Hindlimb muscle (tissue), 1 donor: ENCODE data around the gene OSBPL7. TPM values are rescaled to one million over a fixed set of nuclear protein-coding genes. Genes with fewer than 3 reads are reported as not detected.
A peak's percentile ranks its signal among the peaks of the same experiment; 100 is the strongest.

Experiments
- DNase-seq: peaks from one replicate; pipeline ENCODE4 v3.0.0-alpha.2; 2013
- polyA plus RNA-seq: library from polyadenylated mRNA; unstranded; fragments of 120-200 nt; gene quantifications from one replicate; pipeline ENCODE4 v1.2.1, GENCODE V29; 2013; ENCODE audit not compliant: insufficient read length

OSBPL7 gene, protein sequence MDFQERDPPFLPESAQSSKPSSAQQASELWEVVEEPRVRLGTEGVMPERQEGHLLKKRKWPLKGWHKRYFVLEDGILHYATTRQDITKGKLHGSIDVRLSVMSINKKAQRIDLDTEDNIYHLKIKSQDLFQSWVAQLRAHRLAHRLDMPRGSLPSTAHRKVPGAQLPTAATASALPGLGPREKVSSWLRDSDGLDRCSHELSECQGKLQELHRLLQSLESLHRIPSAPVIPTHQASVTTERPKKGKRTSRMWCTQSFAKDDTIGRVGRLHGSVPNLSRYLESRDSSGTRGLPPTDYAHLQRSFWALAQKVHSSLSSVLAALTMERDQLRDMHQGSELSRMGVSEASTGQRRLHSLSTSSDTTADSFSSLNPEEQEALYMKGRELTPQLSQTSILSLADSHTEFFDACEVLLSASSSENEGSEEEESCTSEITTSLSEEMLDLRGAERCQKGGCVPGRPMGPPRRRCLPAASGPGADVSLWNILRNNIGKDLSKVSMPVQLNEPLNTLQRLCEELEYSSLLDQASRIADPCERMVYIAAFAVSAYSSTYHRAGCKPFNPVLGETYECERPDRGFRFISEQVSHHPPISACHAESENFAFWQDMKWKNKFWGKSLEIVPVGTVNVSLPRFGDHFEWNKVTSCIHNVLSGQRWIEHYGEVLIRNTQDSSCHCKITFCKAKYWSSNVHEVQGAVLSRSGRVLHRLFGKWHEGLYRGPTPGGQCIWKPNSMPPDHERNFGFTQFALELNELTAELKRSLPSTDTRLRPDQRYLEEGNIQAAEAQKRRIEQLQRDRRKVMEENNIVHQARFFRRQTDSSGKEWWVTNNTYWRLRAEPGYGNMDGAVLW
- polyA plus RNA-seq, result 16.1 TPM

DNA sequence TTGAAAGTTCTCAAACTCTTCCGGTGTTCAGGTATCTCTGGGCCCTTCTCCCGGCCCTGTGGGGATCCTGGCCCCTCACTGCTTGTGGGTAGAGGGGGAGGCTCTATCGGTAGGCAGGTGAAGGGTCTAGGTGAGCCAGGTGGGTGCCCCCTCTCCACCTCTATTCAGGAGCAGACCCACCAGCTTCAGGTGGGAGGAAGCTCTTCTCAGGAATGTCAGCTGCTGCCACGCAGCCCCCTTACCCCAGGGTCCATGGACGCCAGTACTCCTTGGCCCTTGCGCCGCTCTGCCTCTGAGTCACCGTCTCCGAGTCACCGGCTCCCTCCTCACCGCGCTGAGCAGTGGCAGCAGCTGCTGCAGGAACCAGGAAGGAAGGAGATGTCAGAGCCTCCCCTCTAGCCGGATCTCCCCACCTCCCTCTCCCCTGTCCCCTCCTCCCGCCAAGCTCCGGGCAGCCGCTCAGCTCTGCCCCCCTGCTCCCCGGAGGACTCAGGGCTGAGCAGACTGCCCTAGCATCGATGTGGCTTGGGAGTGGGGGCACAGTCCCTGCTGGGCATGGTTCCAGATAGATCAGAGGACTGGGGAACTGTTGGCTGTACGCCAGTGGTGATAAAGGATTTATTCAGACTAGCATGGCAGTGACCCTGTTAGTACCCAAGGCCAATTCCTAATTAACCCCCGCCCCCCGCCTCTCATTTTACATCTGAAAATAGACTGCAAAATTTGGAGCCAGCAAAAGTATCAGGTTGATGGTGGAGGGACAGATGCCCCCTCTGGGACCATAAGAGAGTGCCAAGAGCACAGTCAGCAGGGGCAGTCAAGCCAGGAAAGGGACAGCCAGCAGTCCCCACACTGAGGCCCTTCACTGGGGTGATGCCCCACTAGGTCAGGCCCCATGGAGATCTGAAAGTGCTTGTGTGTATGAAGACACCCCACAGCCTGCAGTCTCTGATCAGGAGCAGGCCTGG lies at the start of gene OSBPL7:
OSBPL7 (minus strand) TSS at position 371 of the 968 bp plus-strand sequence. CDS start 1,516 bp downstream, outside the sequence.
- peak; percentile 72 for DNase-seq

DNA sequence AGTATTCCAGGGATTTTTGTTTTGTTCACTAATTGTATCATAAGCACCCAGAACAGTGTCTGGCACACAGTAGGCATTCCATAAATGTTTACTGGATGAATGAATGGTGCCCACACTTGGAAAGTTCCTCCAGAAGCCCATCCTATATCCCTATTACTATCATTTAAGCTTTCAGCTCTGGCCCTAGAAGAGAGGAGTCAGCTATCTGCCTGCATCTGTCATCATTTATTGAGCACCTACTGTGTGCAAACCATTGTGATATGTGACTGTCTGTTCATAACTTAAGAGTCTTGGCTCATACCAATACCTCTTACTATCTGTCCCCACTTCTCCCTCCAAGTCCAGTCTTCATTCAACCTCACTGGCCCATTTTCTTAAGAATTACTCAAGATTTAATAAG lies 49.5 kb upstream of the OSBPL7 start:
- DNase-seq, result no peak

- no peak for DNase-seq
Observed at GRCh38 chr17:47870056-47870455, 48.5 kb upstream of the OSBPL7 start.

DNA sequence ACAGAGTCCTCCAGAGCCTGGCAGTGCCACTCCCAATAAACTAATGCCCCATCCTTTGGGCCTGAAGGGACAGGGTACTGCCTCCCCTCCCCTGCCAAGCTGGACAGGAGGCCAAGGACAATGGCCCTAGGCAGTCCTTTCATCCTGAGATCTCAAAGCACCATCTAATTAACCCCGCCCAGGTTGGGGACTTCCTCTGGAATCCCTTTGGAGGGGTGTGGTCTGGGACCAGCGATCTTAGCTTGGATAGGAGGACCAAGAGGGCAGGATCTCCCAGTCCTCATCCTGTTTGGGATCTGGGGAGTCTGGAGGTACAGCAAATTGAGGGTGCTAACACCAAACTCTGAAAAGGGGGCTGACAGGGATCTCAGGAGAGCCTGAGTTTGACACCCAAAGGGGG lies 47.5 kb upstream of the OSBPL7 start:
- DNase-seq, result no peak

GRCh38 chr17:47867813-47868533 lies 46.4 kb upstream of the OSBPL7 start:
- DNase-seq, result no peak

- no peak for DNase-seq
Observed at GRCh38 chr17:47866941-47867340, 45.3 kb upstream of the OSBPL7 start.

- DNase-seq, result no peak
Observed at GRCh38 chr17:47864791-47865216, 43.2 kb upstream of the OSBPL7 start.

DNA sequence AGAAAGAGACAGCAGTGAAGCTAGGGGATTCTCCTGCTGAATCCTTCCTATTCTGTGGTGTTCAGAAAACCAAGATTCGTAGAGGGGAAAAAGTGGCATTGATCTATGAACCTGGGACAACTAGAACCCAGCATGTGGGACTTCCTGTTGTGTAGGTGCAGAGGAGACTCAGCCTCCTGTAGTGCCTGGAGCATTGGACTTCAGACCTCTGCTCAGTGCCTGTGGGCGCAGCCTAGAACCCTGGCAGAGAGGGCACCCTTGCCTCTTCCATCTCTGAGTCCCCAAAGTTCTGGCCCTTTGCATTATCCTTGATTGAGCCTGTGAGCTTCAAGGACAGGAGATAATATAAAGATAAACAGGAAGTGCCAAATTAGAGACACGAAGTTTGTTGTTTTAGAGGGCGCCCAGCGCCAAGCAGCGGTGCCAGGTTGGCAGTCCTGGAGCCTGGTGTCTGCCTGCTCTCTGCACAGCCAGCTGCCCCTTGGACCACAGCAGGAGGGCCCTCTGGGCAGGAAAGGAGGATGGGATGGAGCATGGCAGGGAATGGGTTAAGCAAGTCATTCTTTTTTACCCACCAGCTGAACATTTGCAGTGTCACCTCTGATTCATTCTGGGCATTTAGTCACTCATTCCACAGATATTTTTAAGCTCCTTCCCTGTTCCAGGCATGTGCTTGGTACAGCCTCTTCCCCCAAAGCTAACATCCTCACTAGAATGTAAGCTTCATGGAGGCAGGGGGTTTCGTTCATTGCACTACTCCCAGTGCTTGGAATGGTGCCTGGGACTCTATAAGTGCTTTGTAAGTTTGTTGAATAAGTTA lies 41.2 kb upstream of the OSBPL7 start:
- DNase-seq, result no peak

DNA sequence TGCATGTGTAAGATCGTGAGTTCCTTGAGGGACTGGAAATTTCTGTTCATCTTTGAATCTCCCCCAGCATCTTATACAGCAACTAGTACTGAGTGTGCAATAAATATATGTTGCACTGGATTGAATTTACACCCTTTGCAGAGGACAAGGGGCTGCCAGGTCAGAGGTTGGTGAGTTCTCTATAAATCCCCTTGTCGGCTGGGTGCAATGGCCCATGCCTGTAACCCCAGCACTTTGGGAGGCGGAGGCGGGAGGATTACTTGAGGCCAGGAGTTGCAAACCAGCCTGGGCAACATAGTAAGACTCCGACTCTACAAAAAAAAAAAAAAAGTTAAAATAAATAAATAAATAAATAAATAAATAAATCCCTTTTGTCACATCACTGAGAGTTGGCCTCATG lies 38.8 kb upstream of the OSBPL7 start:
- DNase-seq, result no peak

- DNase-seq, result no peak
Observed at GRCh38 chr17:47857551-47858455, 36.2 kb upstream of the OSBPL7 start.

- DNase-seq, result no peak
Observed at GRCh38 chr17:47856830-47857229, 35.2 kb upstream of the OSBPL7 start.

DNA sequence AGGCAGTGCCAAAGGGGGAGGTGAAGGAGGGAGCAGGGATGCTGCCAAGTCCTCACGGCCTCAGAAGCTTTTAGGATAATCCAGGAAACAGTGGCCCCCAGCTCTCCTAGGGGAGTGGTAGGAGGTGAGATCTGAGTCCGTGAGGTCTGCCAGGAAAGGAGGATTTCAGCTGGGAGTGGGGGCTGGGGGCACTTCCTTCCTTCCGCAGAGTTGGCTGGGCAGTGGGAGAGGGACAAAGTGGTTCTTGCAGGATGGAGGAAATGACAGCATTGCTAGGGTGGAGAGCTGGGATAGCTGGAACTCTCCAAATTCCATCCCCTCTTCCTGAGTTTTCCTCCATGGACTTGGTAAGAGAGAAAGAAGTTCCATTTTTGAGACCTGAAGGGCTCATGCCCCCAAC lies 34.1 kb upstream of the OSBPL7 start:
- DNase-seq, result no peak

DNA sequence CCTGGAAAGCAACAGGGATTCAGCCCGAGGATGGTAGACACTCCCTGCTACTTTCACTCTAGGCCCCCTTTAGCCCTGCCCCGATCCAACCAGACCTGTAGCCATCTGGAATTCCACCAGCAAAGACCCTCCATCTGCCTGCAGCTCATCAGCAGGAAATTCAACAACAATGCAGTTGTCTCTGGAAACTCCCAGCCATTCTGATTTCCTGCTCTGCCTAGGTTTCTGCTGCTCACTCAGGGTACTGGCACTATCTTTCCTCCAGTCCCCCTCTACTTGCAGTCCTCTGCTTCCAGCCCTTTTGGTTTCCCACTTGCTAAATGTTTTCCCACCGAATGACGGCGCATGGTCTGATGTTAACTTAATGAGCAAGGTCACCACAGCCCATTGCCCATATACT lies 32.0 kb upstream of the OSBPL7 start:
- no peak for DNase-seq

DNA sequence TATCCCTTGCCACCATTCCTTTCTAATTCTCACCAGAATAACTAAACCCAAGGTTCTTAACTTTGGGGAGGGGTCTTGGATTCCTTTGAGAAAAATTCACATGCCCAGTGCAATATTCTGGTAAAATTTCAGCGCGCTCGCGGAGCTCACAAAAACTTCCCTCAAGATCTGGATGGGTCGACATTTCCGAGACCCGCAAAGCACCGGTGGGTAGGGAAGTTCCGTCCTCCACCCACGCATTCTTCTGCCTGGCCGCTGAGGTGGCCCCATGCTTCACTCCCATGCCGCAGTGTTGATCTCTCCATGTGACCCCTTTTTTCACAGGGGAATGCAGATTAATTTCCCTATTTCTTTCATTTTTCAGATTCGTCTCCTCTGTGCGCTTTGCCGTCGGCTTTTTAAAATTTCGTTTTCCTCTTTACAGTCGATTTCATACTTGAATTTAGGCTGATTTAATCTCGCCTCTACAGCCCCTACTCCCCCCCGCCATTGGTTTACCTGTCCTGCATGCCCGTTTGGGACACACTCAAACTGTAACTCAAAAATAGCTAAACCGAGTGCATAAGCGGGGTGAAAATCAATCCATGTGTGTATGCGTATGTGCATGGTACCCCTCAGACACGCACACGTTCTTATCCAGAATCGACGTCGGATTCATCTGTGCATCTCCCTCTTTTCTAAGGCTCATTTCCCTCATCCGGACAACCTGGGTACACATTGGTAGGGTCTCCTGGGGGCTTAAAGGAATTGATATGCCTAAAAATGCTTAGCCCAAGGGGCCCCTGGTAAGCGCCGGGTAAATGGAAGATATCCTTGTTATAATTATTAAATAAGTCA lies 30.7 kb upstream of the OSBPL7 start:
- no peak for DNase-seq

- DNase-seq, result no peak
Observed at GRCh38 chr17:47851764-47852112, 30.1 kb upstream of the OSBPL7 start.

DNA sequence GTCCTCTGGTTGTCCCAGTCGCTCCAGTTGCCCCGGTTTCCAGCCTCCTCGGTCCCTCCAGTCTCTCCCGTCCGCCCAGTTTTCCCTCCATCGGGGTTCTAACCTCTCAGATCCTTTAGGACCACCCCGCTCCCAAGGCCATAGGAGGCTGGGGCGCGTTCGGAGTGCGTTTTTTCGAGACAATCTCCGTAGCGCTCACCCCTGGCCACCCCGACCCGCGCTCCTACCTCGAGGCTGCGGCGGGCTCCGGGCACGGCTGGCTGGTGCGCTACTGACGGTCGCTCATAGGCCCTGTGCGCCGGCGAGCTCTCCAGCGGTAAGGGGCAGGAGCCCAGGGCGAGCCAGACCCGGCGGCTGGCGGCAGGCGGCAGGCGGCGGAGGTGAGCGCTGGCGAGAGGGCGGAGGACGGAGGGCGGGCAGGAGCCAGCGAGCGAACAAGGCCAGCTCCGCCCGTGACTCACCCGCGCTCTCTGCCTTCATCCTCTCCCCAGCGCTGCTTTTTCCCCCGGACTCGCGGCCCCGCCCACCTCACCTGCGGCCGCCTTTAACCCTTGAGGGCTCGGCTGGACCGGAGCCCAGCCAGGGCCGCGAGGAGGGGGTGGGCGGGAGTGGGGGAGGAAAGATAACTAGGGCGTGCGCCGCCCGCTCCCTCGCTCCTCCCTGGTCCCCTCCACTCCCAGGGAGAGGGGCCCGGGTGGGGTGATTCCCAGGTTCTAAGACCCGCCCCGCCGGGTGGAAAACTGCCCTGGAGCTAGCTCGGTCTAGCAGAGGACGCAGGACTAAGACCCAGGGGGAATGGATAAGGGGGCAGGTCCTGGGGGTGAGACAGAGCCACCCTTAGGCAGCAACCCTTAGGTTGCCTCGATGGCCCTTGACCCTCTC lies 29.3 kb upstream of the OSBPL7 start, which contains the start of gene SP6:
SP6 (minus strand) TSS at position 472 of the 882 bp plus-strand sequence. CDS start 2,734 bp downstream, outside the sequence.
- no peak for DNase-seq

- DNase-seq, result no peak
Observed at GRCh38 chr17:47850373-47850691, 28.7 kb upstream of the OSBPL7 start.

DNA sequence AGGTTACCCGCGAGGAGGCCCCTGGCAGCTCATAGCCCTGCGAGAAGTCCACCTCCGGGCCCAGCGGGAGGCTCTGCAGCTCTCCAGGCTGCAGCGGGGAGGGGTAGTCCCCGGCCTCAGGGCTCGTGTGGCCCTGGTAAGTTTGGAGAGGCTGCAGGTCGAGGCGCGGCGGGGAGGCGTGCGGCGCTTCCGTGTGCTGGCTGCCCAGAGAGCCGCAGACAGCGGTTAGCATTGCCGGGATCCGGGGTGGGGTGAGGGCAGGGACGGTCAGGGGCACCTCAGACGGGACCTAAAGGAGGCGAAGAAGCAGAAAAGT lies 26.6 kb upstream of the OSBPL7 start:
- DNase-seq, result no peak
